ENCODE data around the gene SRP9. TPM values are rescaled to one million over a fixed set of nuclear protein-coding genes. Genes with fewer than 3 reads are reported as not detected.

Gene SRP9
- total and polyA plus RNA-seq, 10 of the 15 experiments (the other 5 are each of a cell fraction or from before 2014, with no cell fraction given): 248 to 1,200 (median 514) TPM

DNA sequence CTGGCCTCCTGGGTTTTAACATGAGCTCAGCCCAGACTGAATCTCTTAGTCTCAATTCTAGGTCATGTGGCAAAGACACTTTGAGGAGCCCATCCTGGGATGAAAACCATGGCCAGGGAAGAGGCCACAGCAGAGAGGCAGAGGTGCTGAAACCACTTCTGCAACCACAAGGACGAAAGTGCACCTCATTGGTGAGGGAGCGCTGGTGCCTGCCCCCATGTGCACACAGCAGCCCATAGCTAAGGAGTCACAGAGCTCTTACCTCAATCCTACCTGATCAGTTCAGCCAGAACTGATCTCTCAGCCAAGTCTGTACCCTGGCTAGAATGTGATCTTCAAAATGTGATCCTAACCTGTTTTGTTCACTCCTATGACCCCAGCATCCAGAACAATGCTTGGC, 32.9 kb upstream of the SRP9 start:
- Histone ChIP-seq H3K9me3 (replicated peaks; ENCODE audit: control insufficient read depth, insufficient read depth, low read length) (no peaks in the 10 kb centered on the region), H3K27me3 (replicated peaks in 1 of 2; ENCODE audit: control insufficient read depth in 2 of 2, insufficient read depth in 2 of 2, low read length in 1 of 2) (no peaks in the 10 kb centered on the region), H3K4me3 (no peak overlapping the region), H3K9ac (ENCODE audit: control insufficient read depth, insufficient read depth, low read length) (no peak overlapping the region), H3K4me1 (ENCODE audit: control insufficient read depth, insufficient read depth, low read length) (no peaks in the 10 kb centered on the region), H3K4me2 (ENCODE audit: control insufficient read depth, insufficient read depth) (no peak overlapping the region), H4K20me1 (ENCODE audit: control insufficient read depth, insufficient read depth) (no peaks in the 10 kb centered on the region), H3K27ac (ENCODE audit: control insufficient read depth, insufficient read depth) (no peak overlapping the region), H2AFZ (ENCODE audit: control insufficient read depth, low read depth, low read length) (no peak overlapping the region), H3K79me2 (ENCODE audit: control insufficient read depth, insufficient read depth, low read length) (no peaks in the 10 kb centered on the region), H3K36me3 (ENCODE audit: control insufficient read depth in 2 of 2, insufficient read depth in 2 of 2, low read length in 1 of 2) (no peaks in the 10 kb centered on the region)
- FAIRE-seq: no peak
- BruUV-seq (replicated peaks): no TSS peak
- intact Hi-C loops (cut with micrococcal nuclease; ENCODE audit: unreplicated experiment): no loop called here
- DNase-seq (ENCODE audit: low read depth, low spot score): no peak
- ChIA-PET POLR2A (interaction anchor here (0.5 kb wide), 1 partner anchor 187 kb away, joined by 6 read pairs; no protein-coding TSS in a partner anchor), CTCF (no interaction called here), SMC1A (ENCODE audit: uncharacterized antibody, unreplicated experiment) (interaction anchor here (1.2 kb wide), 1 partner anchor 16 kb away, joined by 3 read pairs; no protein-coding TSS in a partner anchor), RAD21 (ENCODE audit: unreplicated experiment) (no interaction called here)
- WGBS (ENCODE audit: insufficient coverage, insufficient replicate concordance, low lambda C conversion rate, missing lambda C conversion rate): 18% methylated on average over 2 of the region's 2 CpGs
- in situ Hi-C loops (cut with MboI): no loop called here
- ATAC-seq: no peak; the same call in 2 of the 3 replicates
- TF ChIP-seq ZNF274 (IDR thresholded peaks at IDR 0.05; ENCODE audit: insufficient read depth, insufficient read length) (no peak), TAF1 (IDR thresholded peaks at IDR 0.05; ENCODE audit: borderline replicate concordance, low read depth, low read length) (no peak), REST (IDR thresholded peaks at IDR 0.05; ENCODE audit: low read depth, low read length) (no peak), ZNF24 (IDR thresholded peaks at IDR 0.05) (no peak), PRDM15 (CRISPR knock-in tag; IDR thresholded peaks at IDR 0.05) (no peak), E2F8 (IDR thresholded peaks at IDR 0.05; ENCODE audit: low read depth, partially characterized antibody) (no peak), ZNF384 (IDR thresholded peaks at IDR 0.05; ENCODE audit: borderline replicate concordance, low read depth, low read length) (no peak)
- TF ChIP-seq, protein P1, sequence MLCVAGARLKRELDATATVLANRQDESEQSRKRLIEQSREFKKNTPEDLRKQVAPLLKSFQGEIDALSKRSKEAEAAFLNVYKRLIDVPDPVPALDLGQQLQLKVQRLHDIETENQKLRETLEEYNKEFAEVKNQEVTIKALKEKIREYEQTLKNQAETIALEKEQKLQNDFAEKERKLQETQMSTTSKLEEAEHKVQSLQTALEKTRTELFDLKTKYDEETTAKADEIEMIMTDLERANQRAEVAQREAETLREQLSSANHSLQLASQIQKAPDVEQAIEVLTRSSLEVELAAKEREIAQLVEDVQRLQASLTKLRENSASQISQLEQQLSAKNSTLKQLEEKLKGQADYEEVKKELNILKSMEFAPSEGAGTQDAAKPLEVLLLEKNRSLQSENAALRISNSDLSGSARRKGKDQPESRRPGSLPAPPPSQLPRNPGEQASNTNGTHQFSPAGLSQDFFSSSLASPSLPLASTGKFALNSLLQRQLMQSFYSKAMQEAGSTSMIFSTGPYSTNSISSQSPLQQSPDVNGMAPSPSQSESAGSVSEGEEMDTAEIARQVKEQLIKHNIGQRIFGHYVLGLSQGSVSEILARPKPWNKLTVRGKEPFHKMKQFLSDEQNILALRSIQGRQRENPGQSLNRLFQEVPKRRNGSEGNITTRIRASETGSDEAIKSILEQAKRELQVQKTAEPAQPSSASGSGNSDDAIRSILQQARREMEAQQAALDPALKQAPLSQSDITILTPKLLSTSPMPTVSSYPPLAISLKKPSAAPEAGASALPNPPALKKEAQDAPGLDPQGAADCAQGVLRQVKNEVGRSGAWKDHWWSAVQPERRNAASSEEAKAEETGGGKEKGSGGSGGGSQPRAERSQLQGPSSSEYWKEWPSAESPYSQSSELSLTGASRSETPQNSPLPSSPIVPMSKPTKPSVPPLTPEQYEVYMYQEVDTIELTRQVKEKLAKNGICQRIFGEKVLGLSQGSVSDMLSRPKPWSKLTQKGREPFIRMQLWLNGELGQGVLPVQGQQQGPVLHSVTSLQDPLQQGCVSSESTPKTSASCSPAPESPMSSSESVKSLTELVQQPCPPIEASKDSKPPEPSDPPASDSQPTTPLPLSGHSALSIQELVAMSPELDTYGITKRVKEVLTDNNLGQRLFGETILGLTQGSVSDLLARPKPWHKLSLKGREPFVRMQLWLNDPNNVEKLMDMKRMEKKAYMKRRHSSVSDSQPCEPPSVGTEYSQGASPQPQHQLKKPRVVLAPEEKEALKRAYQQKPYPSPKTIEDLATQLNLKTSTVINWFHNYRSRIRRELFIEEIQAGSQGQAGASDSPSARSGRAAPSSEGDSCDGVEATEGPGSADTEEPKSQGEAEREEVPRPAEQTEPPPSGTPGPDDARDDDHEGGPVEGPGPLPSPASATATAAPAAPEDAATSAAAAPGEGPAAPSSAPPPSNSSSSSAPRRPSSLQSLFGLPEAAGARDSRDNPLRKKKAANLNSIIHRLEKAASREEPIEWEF (IDR thresholded peaks at IDR 0.05; ENCODE audit: insufficient replicate concordance, low read depth, low read length): no peak
